GM23338 (cell line): ENCODE results near the gene CLSTN2.

Experiments used
- EZH2 ChIP-seq: fragments of 200-600 bp; sonication (generic); IDR thresholded peaks from one replicate; pipeline ENCODE4 v1.8.0; 2017; ENCODE audit warnings: antibody characterized with exemption, mild to moderate bottlenecking, low read depth; ENCODE audit not compliant: unreplicated experiment
- EZH2phosphoT487 ChIP-seq: fragments of 200-600 bp; sonication (generic); IDR thresholded peaks from one replicate; pipeline ENCODE4 v1.8.1; 2018; ENCODE audit warnings: antibody characterized with exemption; ENCODE audit not compliant: unreplicated experiment
- POLR2AphosphoS5 ChIP-seq: IDR thresholded peaks from 2 replicates; pipeline ENCODE4 v1.6.1; 2016; ENCODE audit warnings: antibody characterized with exemption, low read depth
- ZNF114 ChIP-seq: fragments of 250-450 bp; sonication (Bioruptor Pico); IDR thresholded peaks from 2 replicates; pipeline ENCODE4 v1.5.0; 2020; ENCODE audit warnings: mild to moderate bottlenecking, moderate library complexity
- TF ChIP-seq, protein P1 (sequence below), 2 experiments: fragments of 200-600 bp in 1 of 2; sonication (generic) in 1 of 2; conservative IDR thresholded peaks; 2 replicates each; pipeline versions ENCODE4 v1.5.1 to v1.6.1; 2016 to 2017; ENCODE audit warnings: antibody characterized with exemption in 2 of 2, low read depth in 2 of 2, mild to moderate bottlenecking in 2 of 2, moderate library complexity in 1 of 2
- TF ChIP-seq, protein P2 (sequence below): IDR thresholded peaks from one replicate; pipeline ENCODE4 v1.6.1; 2018; ENCODE audit warnings: antibody characterized with exemption; ENCODE audit not compliant: unreplicated experiment
- TF ChIP-seq, protein P3 (sequence below): fragments of 250-450 bp; sonication (Bioruptor Pico); IDR thresholded peaks from 2 replicates; pipeline ENCODE4 v1.5.0; 2020; ENCODE audit warnings: mild to moderate bottlenecking, moderate library complexity

DNA sequence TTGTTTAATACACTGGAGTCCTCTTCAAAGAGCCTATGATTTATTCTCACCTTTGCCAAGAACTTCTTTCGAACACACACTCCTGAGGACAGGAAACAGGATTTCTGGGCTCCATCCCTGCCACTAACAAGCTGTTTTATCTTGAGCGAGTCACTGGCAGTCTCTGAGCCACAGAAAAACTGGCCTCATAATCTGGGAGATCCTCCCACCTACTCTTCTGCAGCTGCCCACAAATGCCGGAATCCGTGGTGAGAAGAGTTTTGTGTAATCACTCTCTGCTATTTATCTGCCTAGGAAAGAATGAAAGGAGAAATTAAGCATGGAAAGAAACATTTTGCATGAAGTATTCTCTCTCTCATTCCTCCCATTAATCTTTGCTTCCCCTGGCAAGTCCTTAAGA lies 570.9 kb downstream of the CLSTN2 start:
- TF ChIP-seq ZNF114 (CRISPR knock-in tag): no peak
- TF ChIP-seq, protein P1, sequence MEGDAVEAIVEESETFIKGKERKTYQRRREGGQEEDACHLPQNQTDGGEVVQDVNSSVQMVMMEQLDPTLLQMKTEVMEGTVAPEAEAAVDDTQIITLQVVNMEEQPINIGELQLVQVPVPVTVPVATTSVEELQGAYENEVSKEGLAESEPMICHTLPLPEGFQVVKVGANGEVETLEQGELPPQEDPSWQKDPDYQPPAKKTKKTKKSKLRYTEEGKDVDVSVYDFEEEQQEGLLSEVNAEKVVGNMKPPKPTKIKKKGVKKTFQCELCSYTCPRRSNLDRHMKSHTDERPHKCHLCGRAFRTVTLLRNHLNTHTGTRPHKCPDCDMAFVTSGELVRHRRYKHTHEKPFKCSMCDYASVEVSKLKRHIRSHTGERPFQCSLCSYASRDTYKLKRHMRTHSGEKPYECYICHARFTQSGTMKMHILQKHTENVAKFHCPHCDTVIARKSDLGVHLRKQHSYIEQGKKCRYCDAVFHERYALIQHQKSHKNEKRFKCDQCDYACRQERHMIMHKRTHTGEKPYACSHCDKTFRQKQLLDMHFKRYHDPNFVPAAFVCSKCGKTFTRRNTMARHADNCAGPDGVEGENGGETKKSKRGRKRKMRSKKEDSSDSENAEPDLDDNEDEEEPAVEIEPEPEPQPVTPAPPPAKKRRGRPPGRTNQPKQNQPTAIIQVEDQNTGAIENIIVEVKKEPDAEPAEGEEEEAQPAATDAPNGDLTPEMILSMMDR (conservative IDR thresholded peaks at IDR 0.05; ENCODE audit: low read depth in 2 of 2): no peak
- TF ChIP-seq, protein P2, sequence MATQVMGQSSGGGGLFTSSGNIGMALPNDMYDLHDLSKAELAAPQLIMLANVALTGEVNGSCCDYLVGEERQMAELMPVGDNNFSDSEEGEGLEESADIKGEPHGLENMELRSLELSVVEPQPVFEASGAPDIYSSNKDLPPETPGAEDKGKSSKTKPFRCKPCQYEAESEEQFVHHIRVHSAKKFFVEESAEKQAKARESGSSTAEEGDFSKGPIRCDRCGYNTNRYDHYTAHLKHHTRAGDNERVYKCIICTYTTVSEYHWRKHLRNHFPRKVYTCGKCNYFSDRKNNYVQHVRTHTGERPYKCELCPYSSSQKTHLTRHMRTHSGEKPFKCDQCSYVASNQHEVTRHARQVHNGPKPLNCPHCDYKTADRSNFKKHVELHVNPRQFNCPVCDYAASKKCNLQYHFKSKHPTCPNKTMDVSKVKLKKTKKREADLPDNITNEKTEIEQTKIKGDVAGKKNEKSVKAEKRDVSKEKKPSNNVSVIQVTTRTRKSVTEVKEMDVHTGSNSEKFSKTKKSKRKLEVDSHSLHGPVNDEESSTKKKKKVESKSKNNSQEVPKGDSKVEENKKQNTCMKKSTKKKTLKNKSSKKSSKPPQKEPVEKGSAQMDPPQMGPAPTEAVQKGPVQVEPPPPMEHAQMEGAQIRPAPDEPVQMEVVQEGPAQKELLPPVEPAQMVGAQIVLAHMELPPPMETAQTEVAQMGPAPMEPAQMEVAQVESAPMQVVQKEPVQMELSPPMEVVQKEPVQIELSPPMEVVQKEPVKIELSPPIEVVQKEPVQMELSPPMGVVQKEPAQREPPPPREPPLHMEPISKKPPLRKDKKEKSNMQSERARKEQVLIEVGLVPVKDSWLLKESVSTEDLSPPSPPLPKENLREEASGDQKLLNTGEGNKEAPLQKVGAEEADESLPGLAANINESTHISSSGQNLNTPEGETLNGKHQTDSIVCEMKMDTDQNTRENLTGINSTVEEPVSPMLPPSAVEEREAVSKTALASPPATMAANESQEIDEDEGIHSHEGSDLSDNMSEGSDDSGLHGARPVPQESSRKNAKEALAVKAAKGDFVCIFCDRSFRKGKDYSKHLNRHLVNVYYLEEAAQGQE: no peak
- no peak for TF ChIP-seq EZH2
- no peak for TF ChIP-seq EZH2phosphoT487
- TF ChIP-seq POLR2AphosphoS5: no peak
- TF ChIP-seq, protein P3, sequence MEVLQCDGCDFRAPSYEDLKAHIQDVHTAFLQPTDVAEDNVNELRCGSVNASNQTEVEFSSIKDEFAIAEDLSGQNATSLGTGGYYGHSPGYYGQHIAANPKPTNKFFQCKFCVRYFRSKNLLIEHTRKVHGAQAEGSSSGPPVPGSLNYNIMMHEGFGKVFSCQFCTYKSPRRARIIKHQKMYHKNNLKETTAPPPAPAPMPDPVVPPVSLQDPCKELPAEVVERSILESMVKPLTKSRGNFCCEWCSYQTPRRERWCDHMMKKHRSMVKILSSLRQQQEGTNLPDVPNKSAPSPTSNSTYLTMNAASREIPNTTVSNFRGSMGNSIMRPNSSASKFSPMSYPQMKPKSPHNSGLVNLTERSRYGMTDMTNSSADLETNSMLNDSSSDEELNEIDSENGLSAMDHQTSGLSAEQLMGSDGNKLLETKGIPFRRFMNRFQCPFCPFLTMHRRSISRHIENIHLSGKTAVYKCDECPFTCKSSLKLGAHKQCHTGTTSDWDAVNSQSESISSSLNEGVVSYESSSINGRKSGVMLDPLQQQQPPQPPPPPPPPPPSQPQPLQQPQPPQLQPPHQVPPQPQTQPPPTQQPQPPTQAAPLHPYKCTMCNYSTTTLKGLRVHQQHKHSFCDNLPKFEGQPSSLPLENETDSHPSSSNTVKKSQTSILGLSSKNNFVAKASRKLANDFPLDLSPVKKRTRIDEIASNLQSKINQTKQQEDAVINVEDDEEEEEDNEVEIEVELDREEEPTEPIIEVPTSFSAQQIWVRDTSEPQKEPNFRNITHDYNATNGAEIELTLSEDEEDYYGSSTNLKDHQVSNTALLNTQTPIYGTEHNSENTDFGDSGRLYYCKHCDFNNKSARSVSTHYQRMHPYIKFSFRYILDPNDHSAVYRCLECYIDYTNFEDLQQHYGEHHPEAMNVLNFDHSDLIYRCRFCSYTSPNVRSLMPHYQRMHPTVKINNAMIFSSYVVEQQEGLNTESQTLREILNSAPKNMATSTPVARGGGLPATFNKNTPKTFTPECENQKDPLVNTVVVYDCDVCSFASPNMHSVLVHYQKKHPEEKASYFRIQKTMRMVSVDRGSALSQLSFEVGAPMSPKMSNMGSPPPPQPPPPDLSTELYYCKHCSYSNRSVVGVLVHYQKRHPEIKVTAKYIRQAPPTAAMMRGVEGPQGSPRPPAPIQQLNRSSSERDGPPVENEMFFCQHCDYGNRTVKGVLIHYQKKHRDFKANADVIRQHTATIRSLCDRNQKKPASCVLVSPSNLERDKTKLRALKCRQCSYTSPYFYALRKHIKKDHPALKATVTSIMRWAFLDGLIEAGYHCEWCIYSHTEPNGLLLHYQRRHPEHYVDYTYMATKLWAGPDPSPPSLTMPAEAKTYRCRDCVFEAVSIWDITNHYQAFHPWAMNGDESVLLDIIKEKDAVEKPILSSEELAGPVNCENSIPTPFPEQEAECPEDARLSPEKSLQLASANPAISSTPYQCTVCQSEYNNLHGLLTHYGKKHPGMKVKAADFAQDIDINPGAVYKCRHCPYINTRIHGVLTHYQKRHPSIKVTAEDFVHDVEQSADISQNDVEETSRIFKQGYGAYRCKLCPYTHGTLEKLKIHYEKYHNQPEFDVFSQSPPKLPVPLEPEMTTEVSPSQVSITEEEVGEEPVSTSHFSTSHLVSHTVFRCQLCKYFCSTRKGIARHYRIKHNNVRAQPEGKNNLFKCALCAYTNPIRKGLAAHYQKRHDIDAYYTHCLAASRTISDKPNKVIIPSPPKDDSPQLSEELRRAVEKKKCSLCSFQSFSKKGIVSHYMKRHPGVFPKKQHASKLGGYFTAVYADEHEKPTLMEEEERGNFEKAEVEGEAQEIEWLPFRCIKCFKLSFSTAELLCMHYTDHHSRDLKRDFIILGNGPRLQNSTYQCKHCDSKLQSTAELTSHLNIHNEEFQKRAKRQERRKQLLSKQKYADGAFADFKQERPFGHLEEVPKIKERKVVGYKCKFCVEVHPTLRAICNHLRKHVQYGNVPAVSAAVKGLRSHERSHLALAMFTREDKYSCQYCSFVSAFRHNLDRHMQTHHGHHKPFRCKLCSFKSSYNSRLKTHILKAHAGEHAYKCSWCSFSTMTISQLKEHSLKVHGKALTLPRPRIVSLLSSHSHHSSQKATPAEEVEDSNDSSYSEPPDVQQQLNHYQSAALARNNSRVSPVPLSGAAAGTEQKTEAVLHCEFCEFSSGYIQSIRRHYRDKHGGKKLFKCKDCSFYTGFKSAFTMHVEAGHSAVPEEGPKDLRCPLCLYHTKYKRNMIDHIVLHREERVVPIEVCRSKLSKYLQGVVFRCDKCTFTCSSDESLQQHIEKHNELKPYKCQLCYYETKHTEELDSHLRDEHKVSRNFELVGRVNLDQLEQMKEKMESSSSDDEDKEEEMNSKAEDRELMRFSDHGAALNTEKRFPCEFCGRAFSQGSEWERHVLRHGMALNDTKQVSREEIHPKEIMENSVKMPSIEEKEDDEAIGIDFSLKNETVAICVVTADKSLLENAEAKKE (CRISPR knock-in tag): no peak
